Pericardium fibroblast (primary cell): ENCODE measurements around the gene SND1. TPM values are rescaled to one million over a fixed set of nuclear protein-coding genes. Genes with fewer than 3 reads are reported as not detected.

Source experiments
- total RNA-seq: library from RNA; depleted of rRNA; stranded (reverse); fragments of >200 nt; gene quantifications from 2 replicates; pipeline ENCODE4 v1.2.3, GENCODE V29; 2015

The SND1 gene
- 198 and 245 TPM in 2 replicates for total RNA-seq

GRCh38 chr7:127651556-127652332 lies at the start of gene SND1:
Gene SND1 (plus strand): TSS chr7:127652194. CDS start chr7:127652374, 180 bp downstream.

GRCh38 chr7:127618042-127618441 lies 34.0 kb upstream of the SND1 start, which contains the start of gene PAX4:
Gene PAX4 (minus strand): TSS chr7:127618142. CDS start chr7:127615928, 2,214 bp downstream.

GRCh38 chr7:128030654-128031611 lies 378.9 kb downstream of the SND1 start, which contains the start of gene LRRC4:
Gene LRRC4 (minus strand): TSS chr7:128031437. CDS start chr7:128030640, 797 bp downstream.

Other genes starting within 250 kb of the SND1 start
- 16.5 and 19.5 TPM in 2 replicates for gene GCC1, start 66.6 kb upstream of the SND1 start, total RNA-seq
- 243 and 260 TPM in 2 replicates for gene ARF5, start 63.8 kb upstream of the SND1 start, total RNA-seq
- 1.9 and 2.1 TPM in 2 replicates for gene FSCN3, start 58.5 kb upstream of the SND1 start, total RNA-seq
- not detected in 2 replicates for gene PAX4, start 34.1 kb upstream of the SND1 start, total RNA-seq